GM19468 (cell line): ENCODE data around the gene SESTD1.
"Not testable (repeated sequence)": the region's sequence is repeated elsewhere in the genome, so short reads cannot be mapped to it uniquely, and the experiment has no call there.

Source experiments
- ATAC-seq: cut with Tn5 transposase; IDR thresholded peaks from one replicate; pipeline ENCODE4 v1.9.1; 2021; ENCODE audit warnings: mild to moderate bottlenecking, moderate library complexity, moderate number of reproducible peaks; ENCODE audit not compliant: unreplicated experiment; ENCODE audit errors: extremely low read depth

Gene SESTD1

DNA sequence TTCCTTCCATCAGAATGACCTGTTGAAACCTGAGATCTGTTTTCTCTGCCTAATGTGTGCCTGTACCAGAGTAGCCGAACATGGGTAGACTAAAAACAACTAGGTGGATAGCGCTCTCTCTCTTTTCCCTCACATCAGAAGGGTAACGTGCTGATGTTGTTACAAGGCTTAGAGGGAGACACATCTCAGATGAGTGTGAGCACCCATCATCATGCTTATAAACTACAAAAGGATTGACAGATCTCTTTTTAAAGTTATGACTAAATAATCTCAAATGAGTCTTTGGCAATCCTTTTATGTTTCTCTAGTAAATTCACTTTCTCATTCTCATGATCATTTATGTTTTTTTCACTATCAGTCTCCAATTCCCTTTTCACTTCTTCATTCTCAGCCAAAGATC lies 139.2 kb downstream of the SESTD1 start:
- ATAC-seq = no peak

DNA sequence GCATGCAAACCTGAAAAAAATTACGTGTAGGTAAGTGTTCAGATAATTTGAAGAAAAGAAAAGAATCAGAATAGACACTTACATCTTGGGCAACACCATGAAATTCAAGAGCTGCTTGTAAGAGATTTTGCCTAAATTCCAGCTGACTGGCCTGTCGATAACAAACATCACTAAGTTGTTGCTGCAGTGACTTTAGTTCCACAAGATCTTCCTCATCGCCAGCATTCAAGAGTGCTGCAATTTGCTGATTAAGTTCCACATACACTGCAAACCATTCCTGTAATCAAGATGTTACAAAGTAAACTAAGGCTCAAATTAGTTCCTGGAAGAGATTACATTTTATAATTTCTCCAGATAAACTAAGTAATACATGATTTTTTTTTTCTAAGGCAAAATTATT lies 140.3 kb downstream of the SESTD1 start:
- no peak for ATAC-seq

DNA sequence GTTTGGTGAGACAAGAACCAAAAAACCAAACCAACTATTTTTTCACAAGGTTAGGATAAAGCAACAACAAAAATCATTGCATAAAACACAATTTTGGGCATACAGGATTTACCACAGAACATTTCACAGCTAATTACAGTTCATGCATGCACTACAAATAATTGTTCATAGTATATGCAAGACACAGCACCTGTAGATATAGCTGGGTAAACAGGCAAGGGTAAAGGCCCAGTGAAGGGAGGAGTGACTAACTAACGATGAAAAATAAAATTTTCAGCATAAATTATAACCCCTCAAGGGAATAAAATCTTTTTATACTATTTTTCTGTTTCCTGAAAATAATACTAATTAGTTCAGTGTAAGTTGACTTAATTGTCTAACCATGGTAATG lies 141.4 kb downstream of the SESTD1 start:
- ATAC-seq = no peak

DNA sequence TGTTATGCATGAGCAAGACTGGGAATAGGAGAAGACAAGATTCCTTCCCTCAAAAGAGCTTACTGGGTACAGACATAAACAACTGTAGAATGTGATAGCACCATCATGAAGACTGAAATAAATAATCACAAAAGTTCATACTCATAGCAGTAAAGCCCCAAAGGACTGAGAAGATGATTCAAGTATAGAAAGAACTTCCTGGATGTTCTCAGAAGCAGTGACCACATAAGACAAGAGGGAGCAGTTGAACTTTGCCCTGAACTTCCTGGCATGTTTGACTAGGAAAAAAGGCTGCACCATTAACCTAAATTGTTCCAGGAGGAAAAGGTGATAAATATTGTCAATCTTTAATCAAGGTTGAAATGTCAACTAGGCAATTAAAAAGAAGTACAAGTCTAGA lies 156.9 kb downstream of the SESTD1 start:
- ATAC-seq = no peak

DNA sequence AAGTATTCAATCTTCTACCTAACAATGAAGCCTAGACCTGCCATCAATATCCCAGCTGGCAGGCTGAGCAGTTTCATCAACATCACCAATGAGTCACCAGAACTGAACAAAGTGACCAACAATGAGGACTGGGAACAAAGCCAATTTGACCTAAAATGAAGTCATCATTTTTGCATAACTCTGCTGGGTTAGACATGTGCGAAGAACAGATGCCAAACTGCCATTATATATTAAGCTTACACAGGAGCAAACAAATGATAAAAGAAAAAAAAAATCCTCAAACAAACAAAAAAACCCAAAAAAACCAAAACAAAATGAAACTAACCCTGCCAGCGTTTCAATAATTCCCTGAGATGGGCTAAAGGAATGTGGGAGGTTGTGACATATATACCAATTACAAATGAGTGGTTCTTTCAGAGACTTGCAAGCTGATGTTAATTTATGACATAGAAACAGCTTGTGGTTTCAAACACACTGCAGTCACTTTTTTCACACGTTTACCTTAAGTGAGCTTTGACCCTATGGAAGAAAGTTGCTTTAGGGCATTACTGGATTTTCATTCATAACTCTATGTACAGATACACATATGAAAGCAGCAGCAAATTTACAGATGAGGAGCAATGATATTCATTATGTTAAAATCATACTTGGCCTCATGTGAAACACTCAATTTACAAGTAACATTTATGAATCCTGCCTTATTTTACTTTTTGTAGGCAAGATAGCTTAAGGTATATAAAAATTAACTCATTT lies 157.8 kb downstream of the SESTD1 start:
- peak; percentile 78 for ATAC-seq

DNA sequence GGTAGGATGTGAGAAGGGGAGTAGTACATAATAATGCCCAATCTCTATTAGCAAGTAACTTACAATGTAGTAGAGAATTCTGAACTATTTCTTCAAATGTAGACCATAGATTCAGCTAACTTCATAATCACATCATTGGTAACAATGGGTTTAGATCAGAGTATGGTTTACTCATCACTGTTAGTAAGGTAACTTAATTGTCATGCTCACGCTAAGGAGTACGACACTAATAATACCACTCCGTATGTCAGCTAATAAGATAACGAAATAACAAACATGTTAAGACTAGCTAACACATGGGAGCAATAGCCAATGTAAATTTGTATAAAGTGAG lies 158.3 kb downstream of the SESTD1 start:
- ATAC-seq = no peak

DNA sequence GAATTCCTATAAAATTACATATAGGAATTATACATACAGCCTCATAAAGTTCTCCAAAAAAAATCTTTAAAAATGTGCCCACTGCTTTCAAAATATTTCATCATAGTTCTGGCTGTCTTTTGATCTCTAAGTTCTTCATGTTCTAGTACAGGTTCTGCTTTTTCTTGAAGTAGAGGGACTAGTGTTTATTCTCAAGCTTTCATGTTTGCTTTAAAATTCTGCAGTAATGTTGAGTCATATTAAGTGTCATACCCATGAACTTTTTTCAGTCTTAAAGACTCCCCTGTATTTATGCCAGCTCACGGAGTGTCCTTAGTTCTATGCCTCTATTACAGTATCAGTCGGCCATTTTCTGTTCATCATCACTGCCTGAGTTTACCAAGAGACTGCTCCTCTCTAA lies 159.9 kb downstream of the SESTD1 start:
- no peak for ATAC-seq

DNA sequence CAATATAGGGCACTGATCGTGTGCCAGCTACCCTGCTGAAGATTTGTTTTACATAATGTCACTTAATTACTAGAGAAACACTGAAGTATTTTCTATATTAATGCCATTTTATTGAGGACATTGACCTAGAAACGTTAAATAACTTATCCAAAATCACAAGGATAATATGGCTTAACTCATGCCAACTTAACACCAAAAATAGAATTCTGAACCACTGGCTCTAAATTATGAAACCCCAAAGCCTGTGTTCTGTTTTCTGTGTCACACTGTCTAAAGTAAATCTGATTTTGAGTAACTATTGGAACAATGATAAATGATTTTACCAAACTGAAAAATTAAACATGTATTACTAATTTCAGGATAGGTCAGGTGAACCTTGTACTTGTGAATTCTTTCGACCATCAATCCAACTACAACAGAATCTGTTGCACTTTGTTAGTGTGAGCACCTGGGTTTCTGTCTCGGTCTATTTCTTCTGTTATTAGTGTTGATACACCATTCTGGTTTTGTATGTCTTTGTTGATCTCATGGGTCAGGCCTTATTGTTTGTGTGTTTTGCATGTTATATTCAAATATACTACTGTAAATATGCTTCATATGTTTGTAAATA lies 166.4 kb downstream of the SESTD1 start:
- ATAC-seq = no peak

DNA sequence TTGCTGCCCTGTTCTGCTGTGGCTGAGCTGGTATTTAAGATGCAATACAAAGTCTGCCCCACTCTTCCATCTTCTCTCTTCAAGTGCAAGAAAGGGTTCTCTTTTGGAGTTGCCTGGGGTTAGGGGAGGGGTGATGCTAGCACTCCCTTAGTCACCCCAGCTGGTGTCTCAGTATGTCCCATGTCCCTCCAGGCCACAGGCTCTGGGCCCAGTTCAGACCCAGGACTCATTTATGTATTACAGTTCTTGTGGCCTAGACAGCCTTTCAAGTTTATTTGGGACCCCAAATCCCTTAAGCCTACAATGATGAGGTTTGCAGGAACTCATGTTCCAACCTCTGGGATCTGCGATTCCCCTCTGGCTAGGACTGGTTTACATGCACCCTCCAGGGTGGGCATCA lies 167.5 kb downstream of the SESTD1 start:
- ATAC-seq = no peak

DNA sequence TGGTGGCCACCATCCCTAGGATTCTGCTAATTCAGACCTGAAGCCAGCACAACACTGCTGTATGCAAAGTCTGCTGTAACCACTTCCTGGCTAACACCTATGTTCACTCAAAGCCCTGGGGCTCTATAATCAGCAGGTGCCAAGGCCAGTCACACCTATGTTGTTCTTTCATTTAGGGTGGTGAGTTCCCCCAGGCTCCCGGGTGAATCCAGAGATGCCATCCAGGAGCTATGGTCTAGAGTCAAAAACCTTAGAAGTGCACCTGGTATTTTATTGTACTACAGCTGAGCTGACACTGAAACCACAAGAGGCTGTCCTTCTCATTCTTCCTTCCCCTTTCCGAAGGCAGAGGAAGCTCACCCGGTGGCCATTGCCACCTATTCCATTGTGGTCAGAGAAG lies 168.5 kb downstream of the SESTD1 start:
- ATAC-seq = peak; percentile 94

DNA sequence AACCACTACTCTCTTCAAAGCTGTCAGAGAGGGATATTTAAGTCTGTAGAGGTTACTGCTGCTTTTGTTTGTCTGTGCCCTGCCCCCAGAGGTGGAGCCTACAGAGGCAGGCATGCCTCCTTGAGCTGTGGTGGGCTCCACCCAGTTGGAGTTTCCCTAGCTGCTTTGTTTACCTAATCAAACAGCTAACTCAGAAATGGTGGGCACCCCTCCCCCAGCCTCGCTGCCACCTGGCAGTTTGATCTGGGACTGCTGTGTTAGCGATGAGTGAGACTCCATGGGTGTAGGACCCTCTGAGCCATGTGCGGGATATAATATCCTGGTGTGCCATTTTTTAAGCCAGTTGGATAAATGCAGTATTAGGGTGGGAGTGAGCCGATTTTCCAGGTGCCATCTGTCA lies 171.7 kb downstream of the SESTD1 start:
- not testable (repeated sequence) for ATAC-seq

DNA sequence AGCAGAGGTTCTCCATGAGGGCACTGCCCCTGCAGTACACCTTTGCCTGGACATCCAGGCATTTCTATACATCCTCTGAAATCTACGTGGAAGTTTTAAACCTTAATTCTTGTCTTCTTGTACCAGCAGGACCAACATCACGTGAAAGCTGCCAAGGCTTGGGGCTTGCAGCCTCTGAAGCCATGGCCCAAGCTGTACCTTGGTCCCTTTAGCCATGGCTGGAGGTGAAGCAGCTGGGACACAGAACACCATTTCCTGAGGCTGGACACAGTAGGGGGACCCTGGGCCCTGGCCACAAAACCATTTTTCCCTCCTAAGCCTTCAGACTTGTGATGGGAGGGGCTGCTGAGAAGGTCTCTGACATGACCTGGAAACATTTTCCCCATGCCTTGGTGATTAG lies 181.9 kb downstream of the SESTD1 start:
- ATAC-seq = no peak

DNA sequence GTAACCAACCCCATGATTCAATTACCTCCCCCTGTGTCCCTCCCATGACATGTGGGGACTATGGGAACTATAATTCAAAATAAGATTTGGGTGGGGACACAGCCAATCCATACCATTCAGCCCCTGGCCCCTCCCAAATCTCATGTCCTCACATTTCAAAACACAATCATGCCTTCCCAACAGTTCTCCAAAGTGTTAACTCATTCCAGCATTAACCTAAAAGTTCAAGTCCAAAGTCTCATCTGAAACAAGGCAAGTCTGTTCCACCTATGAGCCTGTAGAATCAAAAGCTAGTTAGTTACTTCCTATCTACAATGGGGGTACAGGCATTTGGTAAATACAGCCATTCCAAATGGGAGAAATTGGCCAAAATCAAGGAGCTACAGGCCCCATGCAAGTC lies 182.7 kb downstream of the SESTD1 start:
- ATAC-seq = no peak

DNA sequence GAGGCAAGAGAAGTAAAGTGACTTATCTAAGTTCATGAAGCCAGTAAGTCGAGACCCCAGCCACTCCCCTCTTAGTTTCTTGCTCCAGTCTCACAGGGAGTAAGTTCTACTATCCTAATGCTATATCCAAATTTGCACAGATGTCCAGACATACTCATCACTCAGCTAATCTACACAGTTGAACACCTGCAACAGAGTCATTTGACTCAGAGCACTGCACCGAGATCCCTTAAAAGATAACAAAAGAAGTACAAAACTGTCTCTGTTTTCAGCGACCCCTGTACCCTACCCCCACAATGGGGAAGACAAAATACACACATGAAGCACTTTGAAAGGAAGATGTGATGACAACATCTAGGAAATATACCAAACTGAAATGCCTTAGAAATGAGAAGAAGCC lies 192.1 kb downstream of the SESTD1 start:
- ATAC-seq = no peak

DNA sequence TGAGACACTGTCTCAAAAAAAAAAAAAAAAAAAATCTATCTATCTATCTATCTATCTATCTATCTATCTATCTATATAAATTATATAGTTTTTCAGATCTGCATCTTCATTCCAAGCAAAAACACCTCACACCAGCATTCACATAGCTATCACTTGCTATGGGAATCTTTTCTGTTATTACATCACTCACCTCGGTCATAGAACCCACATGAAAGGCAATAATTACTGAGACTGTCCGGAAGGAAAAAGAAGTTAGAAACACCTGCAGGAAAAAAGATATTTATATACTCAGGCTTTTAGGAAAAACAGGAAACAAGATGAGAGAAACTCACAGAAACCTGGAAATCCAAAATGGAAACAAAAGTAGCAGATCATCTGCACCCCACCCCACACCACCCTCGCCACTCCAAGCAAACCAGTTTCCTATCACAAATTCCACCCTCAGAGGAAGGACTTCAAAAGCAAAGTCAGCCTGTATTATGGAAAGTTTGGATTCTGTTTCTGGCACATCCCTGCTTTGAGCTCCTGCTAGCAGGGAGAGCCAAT lies 192.7 kb downstream of the SESTD1 start:
- ATAC-seq = no peak

DNA sequence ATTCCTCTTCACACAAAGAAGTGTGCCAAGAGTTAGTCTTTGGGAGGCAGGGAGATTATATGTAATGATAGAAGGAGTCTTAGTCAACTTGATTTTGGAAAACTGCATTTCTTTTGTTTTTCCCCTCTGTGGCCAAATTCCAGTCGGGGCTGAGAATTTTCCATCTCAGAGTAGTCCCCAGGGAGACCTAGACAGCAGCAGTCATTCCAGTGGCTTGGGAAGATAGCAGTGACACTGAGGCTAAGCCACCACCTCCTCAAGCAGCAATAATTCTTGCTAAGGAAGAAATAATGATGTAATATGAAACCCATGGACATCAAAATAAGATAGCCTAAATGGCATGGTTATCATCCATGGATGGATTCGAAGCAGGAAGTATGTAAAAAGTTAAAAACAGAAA lies 193.7 kb downstream of the SESTD1 start:
- no peak for ATAC-seq

DNA sequence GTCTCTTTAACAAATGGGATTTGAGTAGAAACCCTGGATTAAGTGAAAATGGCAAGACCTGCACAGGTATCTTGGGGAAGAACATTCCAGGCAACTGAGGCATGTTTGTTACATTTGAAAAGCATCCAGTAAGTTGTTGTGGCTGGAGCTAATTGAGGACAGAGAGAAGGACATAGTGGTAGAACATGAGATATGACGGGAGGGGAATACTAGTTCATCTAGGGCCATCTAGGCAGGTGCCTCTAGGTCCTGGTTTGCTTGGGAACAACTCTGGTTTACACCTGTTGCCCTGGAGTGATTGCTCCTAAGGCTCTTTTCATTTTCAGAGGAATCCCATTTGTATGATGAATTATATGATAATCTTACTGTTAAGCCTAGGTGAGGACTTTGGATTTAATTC lies 194.9 kb downstream of the SESTD1 start:
- no peak for ATAC-seq

DNA sequence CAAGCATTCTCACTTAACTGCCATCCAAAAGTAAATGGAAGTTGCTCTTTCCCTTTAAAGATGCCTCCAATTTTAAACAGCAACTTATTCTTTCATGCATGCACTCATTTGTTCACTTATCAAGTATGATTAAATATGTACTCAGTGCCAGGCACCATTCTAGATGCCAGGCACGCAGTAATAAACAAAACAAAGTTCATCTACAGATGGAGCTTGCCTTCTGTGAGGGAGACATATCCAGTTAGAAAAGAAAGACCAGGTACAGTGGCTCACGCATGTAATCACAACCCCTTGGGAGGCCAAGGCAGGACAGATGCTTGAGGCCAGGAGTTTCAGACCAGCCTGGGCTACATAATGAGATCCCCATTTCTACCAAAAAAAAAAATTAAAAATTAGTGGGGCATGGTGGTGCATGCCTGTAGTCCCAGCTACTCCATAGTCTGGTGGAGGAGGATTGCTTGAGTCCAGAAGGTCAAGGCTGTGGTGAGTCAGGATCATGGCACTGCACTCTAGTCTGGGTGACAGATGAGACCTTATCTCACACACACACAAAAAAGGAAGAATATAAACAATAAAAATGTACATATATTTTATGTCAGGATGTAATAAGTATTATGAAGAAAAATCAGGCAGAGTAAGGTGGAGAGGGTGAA lies 195.5 kb downstream of the SESTD1 start:
- no peak for ATAC-seq

DNA sequence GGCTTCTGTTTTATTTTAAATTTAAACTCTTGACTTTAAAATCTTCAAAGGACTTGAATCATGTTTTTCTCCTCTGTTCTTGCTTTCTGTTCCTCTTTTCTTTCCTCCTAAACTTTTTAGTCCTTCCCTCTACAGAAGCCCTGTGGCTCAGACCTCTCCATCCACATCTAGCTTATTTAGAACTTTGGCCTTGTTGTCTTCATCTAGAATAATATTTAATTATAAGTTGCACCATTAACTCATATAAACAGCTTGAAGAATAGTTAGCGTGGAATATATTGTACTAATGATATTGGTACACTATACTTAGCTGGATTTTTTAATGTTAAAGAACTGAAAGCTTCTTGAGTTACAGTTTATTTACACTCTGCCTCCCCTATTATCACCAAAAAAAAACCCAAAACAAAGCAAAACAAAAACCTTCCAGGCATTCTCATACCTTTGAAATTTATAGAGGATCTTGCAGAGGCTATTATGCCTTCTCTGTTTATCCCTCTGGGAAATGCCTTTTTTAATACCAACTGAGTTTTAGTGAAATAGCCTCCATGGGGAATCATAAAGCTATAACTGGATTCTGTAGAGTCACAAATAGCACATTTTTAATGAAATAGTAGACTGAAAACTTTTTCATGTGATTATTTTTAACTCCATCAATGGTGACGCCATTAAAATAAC lies 205.5 kb downstream of the SESTD1 start:
- ATAC-seq = peak; percentile 76

DNA sequence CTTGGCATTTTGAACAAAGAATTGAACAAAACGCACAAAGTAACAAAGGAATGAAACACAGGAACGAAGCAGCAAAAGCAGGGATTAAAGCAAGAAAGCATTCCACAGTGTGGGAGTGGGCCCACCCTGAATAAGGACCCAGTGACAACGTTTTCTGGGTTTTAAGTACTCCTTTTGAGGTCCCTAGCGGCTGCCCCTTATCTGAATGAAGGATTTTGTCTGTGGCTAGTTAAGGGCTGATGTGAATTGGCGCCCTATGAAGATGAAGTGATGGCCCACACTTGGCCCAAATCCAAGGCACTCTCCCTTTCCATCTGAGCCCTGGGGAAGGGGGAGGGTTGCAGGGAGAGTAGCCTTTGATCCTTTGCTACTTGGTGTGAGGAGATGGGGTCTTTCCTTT lies 206.9 kb downstream of the SESTD1 start:
- no peak for ATAC-seq

DNA sequence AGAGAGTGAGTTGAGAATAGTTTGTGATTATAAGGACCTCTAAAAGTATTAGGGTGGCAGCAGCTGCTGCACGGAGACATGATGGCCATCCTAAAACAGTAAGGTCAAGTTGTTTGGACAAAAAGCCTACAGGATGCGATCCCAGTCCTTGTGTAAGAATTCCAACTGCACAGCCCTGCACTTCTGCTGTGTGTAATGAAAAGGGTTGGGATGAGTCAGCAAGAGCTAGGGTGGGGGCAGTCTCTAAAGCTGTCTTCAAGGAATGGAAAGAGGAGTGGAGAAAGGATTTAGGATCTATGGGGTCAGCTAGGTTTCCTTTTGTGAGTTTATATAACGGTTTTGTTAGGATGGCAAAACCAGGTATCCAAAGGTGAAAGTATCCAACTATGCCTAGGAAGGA lies 211.1 kb downstream of the SESTD1 start:
- not testable (repeated sequence) for ATAC-seq
